ENCODE results near the gene MYO15A.

- TF ChIP-seq CTCF (conservative IDR thresholded peaks at IDR 0.05; ENCODE audit: low read depth, low read length) = no peak
- TF ChIP-seq EZH2 (IDR thresholded peaks at IDR 0.05; ENCODE audit: borderline replicate concordance, low read depth, low read length, poor library complexity, severe bottlenecking) = no peak
Observed at GRCh38 chr17:18138065-18138749, 29.7 kb downstream of the MYO15A start.
